Activated T-helper 2 cell treated with anti-CD3 and anti-CD28 coated beads, Interferon-gamma antibody, Interleukin-2, Interleukin-4, amounts not matched to agents 10 μg/mL and 5 μg/mL and 100 μg/mL, durations not matched to agents 14 hours and 24 hours and 36 hours (primary cell): Measurements from ENCODE around the gene CAMK1D. TPM values are rescaled to one million over a fixed set of nuclear protein-coding genes. Genes with fewer than 3 reads are reported as not detected.
A peak's percentile ranks its signal among the peaks of the same experiment; 100 is the strongest.

Experiments
- DNase-seq: peaks from one replicate; pipeline ENCODE4 v3.0.0; 2021; ENCODE audit warnings: low spot score
- H3K27ac Mint-ChIP-seq: one replicate; pipeline ENCODE4 v1.8.0; 2021; ENCODE audit warnings: mixed read lengths
- H3K27me3 Mint-ChIP-seq: one replicate; pipeline ENCODE4 v1.8.0; 2021; ENCODE audit warnings: low read depth, mixed read lengths
- H3K36me3 Mint-ChIP-seq: one replicate; pipeline ENCODE4 v1.8.0; 2021; ENCODE audit warnings: low read depth, mixed read lengths
- H3K4me1 Mint-ChIP-seq: one replicate; pipeline ENCODE4 v1.8.0; 2021; ENCODE audit warnings: low read depth, mixed read lengths
- H3K4me3 Mint-ChIP-seq: one replicate; pipeline ENCODE4 v1.8.0; 2021; ENCODE audit warnings: low read depth, mild to moderate bottlenecking, moderate library complexity, mixed read lengths
- H3K9me3 Mint-ChIP-seq: one replicate; pipeline ENCODE4 v1.8.0; 2021; ENCODE audit warnings: mixed read lengths
- intact Hi-C: fragments of 100-400 bp; cut with micrococcal nuclease; formaldehyde crosslinking; loops from one replicate; pipeline ENCODE4 v1.15.1; 2023
- total RNA-seq: library from RNA; stranded (reverse); gene quantifications from 2 replicates; pipeline ENCODE4 v1.2.3, GENCODE V29; 2022

The CAMK1D gene
- total RNA-seq, 1 donor from 2014 or later, result 5.7 TPM

- H3K4me1 Mint-ChIP-seq, result peaks cover 11% of the 10 kb centered on the region
- intact Hi-C loops, result no loop called here
- H3K4me3 Mint-ChIP-seq, result no peak overlapping the region
Measured at GRCh38 chr10:12566161-12567115, 217.1 kb downstream of the CAMK1D start.

GRCh38 chr10:12568391-12569009 is 219.2 kb downstream of the CAMK1D start:
- intact Hi-C loops, result no loop called here
- no peaks in the 10 kb centered on the region for H3K9me3 Mint-ChIP-seq
- H3K36me3 Mint-ChIP-seq, result no peaks in the 10 kb centered on the region
- H3K4me3 Mint-ChIP-seq, result no peak overlapping the region
- peaks cover 11% of the 10 kb centered on the region for H3K4me1 Mint-ChIP-seq
- peak overlapping the region; percentile 23 for H3K27ac Mint-ChIP-seq
- no peak for DNase-seq
- H3K27me3 Mint-ChIP-seq, result no peaks in the 10 kb centered on the region

More at GRCh38 chr10:12566161-12567115, 217.1 kb downstream of the CAMK1D start:
- no peak overlapping the region for H3K27ac Mint-ChIP-seq
- no peaks in the 10 kb centered on the region for H3K9me3 Mint-ChIP-seq
- H3K36me3 Mint-ChIP-seq, result no peaks in the 10 kb centered on the region
- no peak for DNase-seq
- no peaks in the 10 kb centered on the region for H3K27me3 Mint-ChIP-seq

- Mint-ChIP-seq H3K4me1 (peaks cover 3% of the 10 kb centered on the region), H3K27ac (no peak overlapping the region), H3K9me3 (peaks cover 1% of the 10 kb centered on the region)
Measured at GRCh38 chr10:12572281-12572680, 222.9 kb downstream of the CAMK1D start.

GRCh38 chr10:12577610-12578009 is 228.3 kb downstream of the CAMK1D start:
- peaks cover 3% of the 10 kb centered on the region for H3K36me3 Mint-ChIP-seq
- DNase-seq, result no peak
- H3K27me3 Mint-ChIP-seq, result peaks cover 4% of the 10 kb centered on the region
- intact Hi-C loops, result no loop called here
- peaks cover 12% of the 10 kb centered on the region for H3K9me3 Mint-ChIP-seq
- H3K4me3 Mint-ChIP-seq, result no peak overlapping the region
- no peak overlapping the region for H3K27ac Mint-ChIP-seq
- H3K4me1 Mint-ChIP-seq, result no peaks in the 10 kb centered on the region

More at GRCh38 chr10:12572281-12572680, 222.9 kb downstream of the CAMK1D start:
- no peaks in the 10 kb centered on the region for H3K36me3 Mint-ChIP-seq
- no peaks in the 10 kb centered on the region for H3K27me3 Mint-ChIP-seq
- DNase-seq, result no peak
- H3K4me3 Mint-ChIP-seq, result no peak overlapping the region
- intact Hi-C loops, result no loop called here

- Mint-ChIP-seq H3K27me3 (peaks cover 4% of the 10 kb centered on the region), H3K36me3 (peaks cover 10% of the 10 kb centered on the region), H3K9me3 (peaks cover 17% of the 10 kb centered on the region), H3K4me1 (no peaks in the 10 kb centered on the region), H3K4me3 (no peak overlapping the region), H3K27ac (no peak overlapping the region)
- DNase-seq, result no peak
- intact Hi-C loops, result no loop called here
Measured at GRCh38 chr10:12579954-12580858, 230.9 kb downstream of the CAMK1D start.

GRCh38 chr10:12583891-12584595 is 234.7 kb downstream of the CAMK1D start:
- no peak overlapping the region for H3K27ac Mint-ChIP-seq
- peaks cover 15% of the 10 kb centered on the region for H3K9me3 Mint-ChIP-seq
- peaks cover 4% of the 10 kb centered on the region for H3K27me3 Mint-ChIP-seq
- peaks cover 28% of the 10 kb centered on the region for H3K4me1 Mint-ChIP-seq
- H3K4me3 Mint-ChIP-seq, result no peak overlapping the region
- DNase-seq, result no peak
- intact Hi-C loops, result no loop called here
- peaks cover 11% of the 10 kb centered on the region for H3K36me3 Mint-ChIP-seq

GRCh38 chr10:12586741-12587140 is 237.4 kb downstream of the CAMK1D start:
- peaks cover 50% of the 10 kb centered on the region for H3K4me1 Mint-ChIP-seq
- peaks cover 11% of the 10 kb centered on the region for H3K9me3 Mint-ChIP-seq
- no peak overlapping the region for H3K27ac Mint-ChIP-seq
- no peak for DNase-seq
- intact Hi-C loops, result no loop called here
- no peak overlapping the region for H3K4me3 Mint-ChIP-seq
- H3K36me3 Mint-ChIP-seq, result peaks cover 11% of the 10 kb centered on the region
- no peaks in the 10 kb centered on the region for H3K27me3 Mint-ChIP-seq

GRCh38 chr10:12587451-12587888 is 238.1 kb downstream of the CAMK1D start:
- intact Hi-C loops, result no loop called here
- Mint-ChIP-seq H3K4me1 (peaks cover 53% of the 10 kb centered on the region), H3K27me3 (no peaks in the 10 kb centered on the region), H3K36me3 (peaks cover 11% of the 10 kb centered on the region), H3K27ac (no peak overlapping the region), H3K4me3 (peak overlapping the region; percentile 48), H3K9me3 (peaks cover 10% of the 10 kb centered on the region)
- DNase-seq, result no peak

- DNase-seq, result peak; percentile 20
- Mint-ChIP-seq H3K27ac (peak overlapping the region; percentile 1), H3K4me1 (peaks cover 57% of the 10 kb centered on the region), H3K36me3 (peaks cover 11% of the 10 kb centered on the region), H3K9me3 (peaks cover 10% of the 10 kb centered on the region), H3K4me3 (peak overlapping the region; percentile 48), H3K27me3 (no peaks in the 10 kb centered on the region)
- intact Hi-C loops, result no loop called here
Measured at GRCh38 chr10:12588091-12588860, 238.9 kb downstream of the CAMK1D start.

- DNase-seq, result no peak
- Mint-ChIP-seq H3K4me1 (peaks cover 60% of the 10 kb centered on the region), H3K9me3 (peaks cover 6% of the 10 kb centered on the region), H3K27me3 (no peaks in the 10 kb centered on the region), H3K36me3 (peaks cover 6% of the 10 kb centered on the region), H3K4me3 (no peak overlapping the region), H3K27ac (no peak overlapping the region)
- intact Hi-C loops, result no loop called here
Measured at GRCh38 chr10:12589291-12589690, 239.9 kb downstream of the CAMK1D start.

- no peak overlapping the region for H3K27ac Mint-ChIP-seq
- H3K27me3 Mint-ChIP-seq, result no peaks in the 10 kb centered on the region
- H3K4me3 Mint-ChIP-seq, result no peak overlapping the region
- H3K9me3 Mint-ChIP-seq, result peaks cover 6% of the 10 kb centered on the region
- DNase-seq, result no peak
- peaks cover 6% of the 10 kb centered on the region for H3K36me3 Mint-ChIP-seq
- intact Hi-C loops, result loop anchor here (5.0 kb wide), 1 partner anchor 48 kb away; no protein-coding TSS in a partner anchor
- H3K4me1 Mint-ChIP-seq, result peaks cover 65% of the 10 kb centered on the region
Measured at GRCh38 chr10:12589791-12590190, 240.4 kb downstream of the CAMK1D start.
